ENCODE measurements around the gene CABYR. TPM values are rescaled to one million over a fixed set of nuclear protein-coding genes. Genes with fewer than 3 reads are reported as not detected.

CABYR gene, protein sequence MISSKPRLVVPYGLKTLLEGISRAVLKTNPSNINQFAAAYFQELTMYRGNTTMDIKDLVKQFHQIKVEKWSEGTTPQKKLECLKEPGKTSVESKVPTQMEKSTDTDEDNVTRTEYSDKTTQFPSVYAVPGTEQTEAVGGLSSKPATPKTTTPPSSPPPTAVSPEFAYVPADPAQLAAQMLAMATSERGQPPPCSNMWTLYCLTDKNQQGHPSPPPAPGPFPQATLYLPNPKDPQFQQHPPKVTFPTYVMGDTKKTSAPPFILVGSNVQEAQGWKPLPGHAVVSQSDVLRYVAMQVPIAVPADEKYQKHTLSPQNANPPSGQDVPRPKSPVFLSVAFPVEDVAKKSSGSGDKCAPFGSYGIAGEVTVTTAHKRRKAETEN
- 1.3 and 3.7 TPM in 2 replicates for total RNA-seq

DNA sequence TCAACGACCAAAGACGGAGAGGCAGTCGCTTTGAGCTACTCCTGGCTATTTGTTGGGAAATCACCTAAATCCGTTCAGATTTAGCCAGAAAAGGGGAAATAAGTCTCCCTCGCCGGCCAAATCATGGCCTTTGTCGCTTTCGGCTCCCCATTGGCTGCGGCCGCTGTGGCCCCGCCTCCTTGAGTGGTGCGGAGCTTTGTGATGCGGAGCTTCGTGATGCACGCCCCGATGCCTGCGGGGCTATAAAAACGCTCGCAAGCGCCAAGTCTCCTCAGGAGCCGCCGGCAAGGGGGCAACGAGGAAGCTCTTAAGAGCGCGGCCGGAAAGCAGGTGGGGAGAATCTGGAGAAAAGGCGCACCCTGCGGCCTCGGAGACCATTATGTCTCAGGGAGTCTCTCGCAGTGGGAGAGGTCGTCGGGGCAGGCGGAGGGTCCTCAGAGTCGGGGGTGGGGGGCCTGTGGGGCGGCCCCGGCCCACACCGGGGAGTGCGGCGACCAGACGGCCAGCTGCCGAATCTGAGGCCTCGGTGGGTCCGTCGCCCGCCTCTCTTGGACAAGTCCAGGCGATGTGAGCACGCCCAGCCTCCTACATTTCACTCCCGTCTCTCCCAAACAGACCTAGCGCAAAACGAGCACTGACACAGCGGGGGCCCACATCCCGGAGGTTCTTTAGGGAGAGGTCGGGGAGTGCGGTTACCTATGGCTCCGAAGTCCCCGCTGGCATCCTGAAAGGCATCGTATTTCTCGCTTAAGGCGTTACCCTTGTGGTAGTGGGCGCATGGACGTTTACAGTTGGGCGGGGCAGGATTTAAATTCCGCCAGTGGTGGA is at the start of gene CABYR:
Gene CABYR, plus strand, starts transcription at position 274 of the 828 bp plus-strand sequence. CDS start 4,053 bp downstream, outside the sequence.

Other genes with a start within 250 kb of the CABYR start
- 1.1 and 2.1 TPM in 2 replicates for gene TTC39C, start 124.3 kb upstream of the CABYR start, total RNA-seq